H1 (cell line): ENCODE measurements around the gene SF3B3.

Experiments used
- BCL11A ChIP-seq, 2 experiments: IDR thresholded peaks; one replicate each; pipeline ENCODE4 v1.6.1; 2011; ENCODE audit warnings: low read depth in 2 of 2, low read length in 2 of 2, mild to moderate bottlenecking in 2 of 2
- CEBPB ChIP-seq: IDR thresholded peaks from 2 replicates; pipeline ENCODE4 v1.6.1; 2012; ENCODE audit warnings: low read depth, low read length
- CREB1 ChIP-seq: IDR thresholded peaks from 2 replicates; pipeline ENCODE4 v1.6.1; 2012; ENCODE audit warnings: inconsistent platforms
- SIN3A ChIP-seq, 2 experiments: IDR thresholded peaks in 1 of 2; conservative IDR thresholded peaks in 1 of 2; 2 replicates each; pipeline ENCODE4 v1.6.1; 2011 to 2012; ENCODE audit warnings: low read length in 2 of 2, improper control_type of control experiment in 1 of 2, low read depth in 1 of 2, mild to moderate bottlenecking in 1 of 2
- SP2 ChIP-seq: IDR thresholded peaks from 2 replicates; pipeline ENCODE4 v1.6.1; 2012; ENCODE audit warnings: mild to moderate bottlenecking, low read length, inconsistent platforms
- SRF ChIP-seq: IDR thresholded peaks from 2 replicates; pipeline ENCODE4 v1.6.1; 2011; ENCODE audit warnings: mild to moderate bottlenecking, low read depth, low read length, moderate library complexity
- USF2 ChIP-seq: IDR thresholded peaks from 2 replicates; pipeline ENCODE4 v1.6.1; 2011; ENCODE audit warnings: low read length, improper control_type of control experiment
- YY1 ChIP-seq: IDR thresholded peaks from 2 replicates; pipeline ENCODE4 v1.6.1; 2011; ENCODE audit warnings: low read depth, mild to moderate bottlenecking, low read length
- ZNF274 ChIP-seq: IDR thresholded peaks from 2 replicates; pipeline ENCODE4 v1.7.0; 2012; ENCODE audit warnings: low read length, borderline replicate concordance; ENCODE audit errors: extremely low read depth

DNA sequence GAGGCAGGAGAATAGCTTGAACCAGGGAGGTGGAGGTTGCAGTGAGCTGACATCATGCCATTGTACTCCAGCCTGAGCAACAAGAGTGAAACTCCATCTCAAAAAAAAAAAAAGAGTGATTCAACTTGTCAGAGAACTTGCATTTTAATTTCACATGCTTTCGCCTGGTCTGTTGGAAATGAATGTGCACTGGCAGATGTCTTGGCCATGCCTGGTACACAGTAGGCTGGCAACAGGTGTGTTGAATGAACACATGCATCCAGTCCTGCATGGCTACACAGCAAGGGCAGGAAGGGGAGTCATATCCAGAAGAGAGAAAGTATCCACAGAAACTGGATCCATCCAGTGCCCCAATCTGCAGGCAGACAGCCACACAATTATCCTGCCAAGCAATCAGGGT, 11.8 kb upstream of the SF3B3 start:
- TF ChIP-seq CREB1: no peak
- TF ChIP-seq YY1: no peak
- TF ChIP-seq SIN3A (conservative IDR thresholded peaks at IDR 0.05 in 1 of 2, IDR thresholded peaks at IDR 0.05 in 1 of 2; ENCODE audit: low read depth in 1 of 2, low read length in 2 of 2): no peak
- TF ChIP-seq ZNF274: no peak
- TF ChIP-seq SRF: no peak
- TF ChIP-seq CEBPB: no peak
- no peak for TF ChIP-seq USF2
- TF ChIP-seq SP2: no peak
- no peak for TF ChIP-seq BCL11A (IDR thresholded peaks at IDR 0.05; ENCODE audit: low read depth in 2 of 2, low read length in 2 of 2)
